GM23248 (cell line): Measurements from ENCODE around the gene ASIC4. TPM values are rescaled to one million over a fixed set of nuclear protein-coding genes. Genes with fewer than 3 reads are reported as not detected.

Source experiments
- DNase-seq: peaks from one replicate; pipeline ENCODE4 v3.0.0-alpha.2; 2015
- H2AFZ ChIP-seq: fragments of 200-600 bp; sonication (generic); 2 replicates; pipeline ENCODE4 v1.6.1; 2016; ENCODE audit warnings: antibody characterized with exemption
- H3F3A ChIP-seq: fragments of 200-600 bp; sonication (generic); 2 replicates; pipeline ENCODE4 v1.6.1; 2016; ENCODE audit warnings: mild to moderate bottlenecking, antibody characterized with exemption, mixed run types; ENCODE audit not compliant: insufficient read depth
- H3K27ac ChIP-seq: fragments of 200-600 bp; sonication (generic); 2 replicates; pipeline ENCODE4 v1.5.1; 2016; ENCODE audit warnings: mild to moderate bottlenecking
- H3K27me3 ChIP-seq: fragments of 200-600 bp; sonication (generic); replicated peaks from 2 replicates; pipeline ENCODE4 v1.6.1; 2016; ENCODE audit warnings: mild to moderate bottlenecking; ENCODE audit not compliant: insufficient read depth
- H3K36me3 ChIP-seq: fragments of 200-600 bp; sonication (generic); 2 replicates; pipeline ENCODE4 v1.6.1; 2016; ENCODE audit warnings: low read depth, mild to moderate bottlenecking
- H3K4me1 ChIP-seq: fragments of 200-600 bp; sonication (generic); 2 replicates; pipeline ENCODE4 v1.6.1; 2016; ENCODE audit warnings: mild to moderate bottlenecking; ENCODE audit not compliant: insufficient read depth
- H3K4me2 ChIP-seq: fragments of 200-600 bp; sonication (generic); one replicate; pipeline ENCODE4 v1.6.1; 2016; ENCODE audit warnings: mild to moderate bottlenecking; ENCODE audit not compliant: unreplicated experiment
- H3K4me3 ChIP-seq: fragments of 200-600 bp; sonication (generic); 2 replicates; pipeline ENCODE4 v1.5.1; 2016; ENCODE audit warnings: mild to moderate bottlenecking
- H3K79me2 ChIP-seq: fragments of 200-600 bp; sonication (generic); 2 replicates; pipeline ENCODE4 v1.6.1; 2016; ENCODE audit warnings: mild to moderate bottlenecking; ENCODE audit not compliant: insufficient read depth
- H3K9ac ChIP-seq: fragments of 200-600 bp; sonication (generic); 2 replicates; pipeline ENCODE4 v1.6.1; 2016; ENCODE audit warnings: mild to moderate bottlenecking
- H3K9me2 ChIP-seq: fragments of 200-600 bp; sonication (generic); 2 replicates; pipeline ENCODE4 v1.6.1; 2016; ENCODE audit warnings: mixed run types, mild to moderate bottlenecking, moderate library complexity; ENCODE audit not compliant: insufficient read depth
- H3K9me3 ChIP-seq: fragments of 200-600 bp; sonication (generic); one replicate; pipeline ENCODE4 v1.6.1; 2017; ENCODE audit warnings: low read depth
- H4K20me1 ChIP-seq: fragments of 200-600 bp; sonication (generic); 2 replicates; pipeline ENCODE4 v1.6.0; 2016; ENCODE audit not compliant: insufficient read depth
- EZH2 ChIP-seq: fragments of 200-600 bp; sonication (generic); IDR thresholded peaks from 2 replicates; pipeline ENCODE4 v1.6.1; 2018; ENCODE audit warnings: antibody characterized with exemption, mild to moderate bottlenecking; ENCODE audit not compliant: insufficient read depth, poor library complexity, severe bottlenecking
- EZH2phosphoT487 ChIP-seq: fragments of 200-600 bp; sonication (generic); IDR thresholded peaks from 2 replicates; pipeline ENCODE4 v1.6.1; 2018; ENCODE audit warnings: antibody characterized with exemption, moderate library complexity, mild to moderate bottlenecking, low read depth; ENCODE audit not compliant: insufficient read depth
- WGBS, 2 experiments: methylation state at CpG; one replicate each; pipeline ENCODE4 v1.1.6; 2015 to 2017; ENCODE audit warnings: low lambda C conversion rate in 2 of 2, low coverage in 1 of 2; ENCODE audit errors: missing lambda C conversion rate in 2 of 2; 5-methylcytosine and 5-hydroxymethylcytosine counted together
- in situ Hi-C: fragments of 300-500 bp; cut with MboI; formaldehyde crosslinking; loops from 2 replicates; pipeline ENCODE4 v1.15.0; 2020
- polyA plus RNA-seq: library from polyadenylated mRNA; unstranded; fragments of >200 nt; fragmentation: Nextera tagmentation; extraction: Ambion mirVana; gene quantifications from 2 replicates; pipeline ENCODE4 v1.2.1, GENCODE V29; 2016
- total RNA-seq: library from RNA; depleted of rRNA; stranded (reverse); fragments of >200 nt; shearing (Covaris generic); gene quantifications from 2 replicates; pipeline ENCODE4 v1.2.3, GENCODE V29; 2014

Gene ASIC4
- total and polyA plus RNA-seq, 2 experiments from 2014 or later, result 0.43 TPM; not detected in 1

DNA sequence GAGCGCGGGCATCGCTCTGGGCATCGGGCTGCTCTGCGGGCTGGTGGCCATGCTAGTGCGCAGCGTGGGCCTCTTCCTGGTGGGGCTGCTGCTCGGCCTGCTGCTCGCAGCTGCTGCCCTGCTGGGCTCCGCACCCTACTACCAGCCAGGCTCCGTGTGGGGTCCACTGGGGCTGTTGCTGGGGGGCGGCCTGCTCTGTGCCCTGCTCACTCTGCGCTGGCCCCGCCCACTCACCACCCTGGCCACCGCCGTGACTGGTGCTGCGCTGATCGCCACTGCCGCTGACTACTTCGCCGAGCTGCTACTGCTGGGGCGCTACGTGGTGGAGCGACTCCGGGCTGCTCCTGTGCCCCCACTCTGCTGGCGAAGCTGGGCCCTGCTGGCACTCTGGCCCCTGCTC is 33.3 kb downstream of the ASIC4 start:
- no peaks in the 10 kb centered on the region for H3K9me2 ChIP-seq
- no peaks in the 10 kb centered on the region for H4K20me1 ChIP-seq
- H3K36me3 ChIP-seq, result no peaks in the 10 kb centered on the region
- no peak overlapping the region for H2AFZ ChIP-seq
- DNase-seq, result no peak
- TF ChIP-seq EZH2 (no peak), EZH2phosphoT487 (no peak)
- H3K27me3 ChIP-seq, result no peaks in the 10 kb centered on the region
- H3K4me2 ChIP-seq, result no peak overlapping the region
- H3K4me1 ChIP-seq, result no peaks in the 10 kb centered on the region
- peaks cover 2% of the 10 kb centered on the region; the same call in 1 of the 2 replicates for H3F3A ChIP-seq
- WGBS, 2 experiments, result 94 to 95% methylated on average over 13 to 26 of the region's 26 CpGs
- no peaks in the 10 kb centered on the region for H3K9me3 ChIP-seq
- no peak overlapping the region for H3K9ac ChIP-seq
- in situ Hi-C loops, result no loop called here
- H3K27ac ChIP-seq, result no peak overlapping the region
- peaks cover 1% of the 10 kb centered on the region for H3K79me2 ChIP-seq
- no peak overlapping the region for H3K4me3 ChIP-seq

DNA sequence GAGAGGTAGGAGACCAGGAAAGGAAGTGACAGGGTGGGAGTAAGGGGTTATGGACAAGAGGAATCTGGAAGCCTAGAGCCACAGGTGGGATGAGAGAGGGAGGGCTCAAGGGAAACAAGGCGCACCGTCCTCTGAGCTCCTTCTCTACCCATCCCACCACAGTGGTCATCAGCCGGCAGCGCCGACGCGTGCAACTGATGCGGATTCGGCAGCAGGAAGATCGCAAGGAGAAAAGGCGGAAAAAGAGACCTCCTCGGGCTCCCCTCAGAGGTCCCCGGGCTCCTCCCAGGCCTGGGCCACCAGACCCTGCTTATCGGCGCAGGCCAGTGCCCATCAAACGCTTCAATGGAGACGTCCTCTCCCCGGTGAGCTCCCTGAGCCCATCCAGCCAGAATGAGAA is 34.7 kb downstream of the ASIC4 start:
- Histone ChIP-seq H3K9me2 (no peaks in the 10 kb centered on the region), H3K27me3 (no peaks in the 10 kb centered on the region), H4K20me1 (no peaks in the 10 kb centered on the region), H3K9me3 (no peaks in the 10 kb centered on the region), H3K4me2 (no peak overlapping the region), H3K9ac (no peak overlapping the region), H3K36me3 (no peaks in the 10 kb centered on the region), H3F3A (no peaks in the 10 kb centered on the region), H2AFZ (no peak overlapping the region), H3K4me3 (no peak overlapping the region), H3K4me1 (peaks cover 4% of the 10 kb centered on the region; the same call in 1 of the 2 replicates), H3K79me2 (no peaks in the 10 kb centered on the region), H3K27ac (no peak overlapping the region)
- TF ChIP-seq EZH2phosphoT487 (no peak), EZH2 (no peak)
- WGBS, 2 experiments, result 92% methylated on average over 18 of the region's 18 CpGs
- in situ Hi-C loops, result no loop called here
- DNase-seq, result no peak

GRCh38 chr2:219549619-219550018 is 35.3 kb downstream of the ASIC4 start:
- Histone ChIP-seq H3K4me3 (no peak overlapping the region), H3K79me2 (no peaks in the 10 kb centered on the region), H4K20me1 (no peaks in the 10 kb centered on the region), H3K36me3 (no peaks in the 10 kb centered on the region), H2AFZ (no peak overlapping the region), H3K4me2 (no peak overlapping the region), H3K9ac (no peak overlapping the region), H3K9me2 (no peaks in the 10 kb centered on the region), H3K9me3 (no peaks in the 10 kb centered on the region), H3K27ac (no peak overlapping the region), H3K27me3 (no peaks in the 10 kb centered on the region), H3K4me1 (peaks cover 4% of the 10 kb centered on the region; the same call in 1 of the 2 replicates), H3F3A (no peaks in the 10 kb centered on the region)
- no peak for DNase-seq
- 80 to 84% methylated on average over 9 of the region's 9 CpGs for WGBS, 2 experiments
- TF ChIP-seq EZH2, result no peak
- TF ChIP-seq EZH2phosphoT487, result no peak
- in situ Hi-C loops, result no loop called here

DNA sequence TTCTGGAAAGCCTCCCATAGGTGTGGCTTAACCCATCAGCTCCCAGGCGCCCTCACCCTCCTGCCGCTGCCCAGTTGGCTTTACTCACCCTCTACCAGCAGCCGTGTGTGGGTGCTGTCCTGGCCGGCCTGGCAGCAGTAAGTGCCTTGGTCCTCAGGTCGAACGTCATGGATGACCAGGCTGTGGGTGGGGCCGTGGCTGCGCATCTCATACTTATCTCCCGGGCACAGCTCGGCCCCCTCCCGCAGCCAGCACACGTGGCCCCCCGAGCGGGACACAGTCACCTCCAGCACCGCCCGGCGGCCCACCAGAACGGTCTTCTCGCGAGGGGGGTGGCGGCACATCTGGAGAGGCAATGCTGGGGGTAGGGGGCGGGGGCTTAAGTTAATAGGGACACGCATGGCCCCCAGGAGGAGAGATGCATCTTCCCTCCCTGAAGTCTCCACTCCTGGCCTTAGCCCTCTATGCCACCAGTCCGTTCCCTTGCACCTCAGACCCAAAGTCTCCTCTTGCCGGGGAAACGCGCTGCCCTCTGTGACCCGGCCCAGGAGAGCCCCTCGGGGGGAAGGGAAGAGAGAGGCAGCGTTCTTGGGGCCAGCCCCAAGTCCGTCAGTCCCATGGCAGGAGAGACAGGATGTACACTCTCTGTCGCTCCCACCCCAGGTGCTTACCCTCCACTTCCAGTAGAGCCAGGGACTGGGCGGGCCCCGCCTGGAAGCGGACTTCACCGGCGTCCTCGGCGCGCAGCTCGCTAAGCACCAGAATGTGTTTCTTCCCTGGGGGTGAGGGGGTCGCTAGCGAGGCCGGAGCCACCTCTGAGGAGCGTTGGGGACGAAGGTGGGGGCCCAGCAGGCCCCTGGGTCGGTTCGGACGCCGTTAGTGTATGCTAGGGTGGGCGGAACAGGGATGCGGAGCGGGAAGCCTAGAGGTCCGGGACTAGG is 37.4 kb downstream of the ASIC4 start:
- in situ Hi-C loops, result no loop called here
- Histone ChIP-seq H3K79me2 (no peaks in the 10 kb centered on the region), H3F3A (no peaks in the 10 kb centered on the region), H3K9me3 (no peaks in the 10 kb centered on the region), H3K4me3 (peak overlapping the region; percentile 76), H3K9me2 (no peaks in the 10 kb centered on the region), H4K20me1 (no peaks in the 10 kb centered on the region), H3K27ac (no peak overlapping the region), H3K27me3 (no peaks in the 10 kb centered on the region), H3K4me2 (peak overlapping the region; percentile 87), H2AFZ (peak overlapping the region; percentile 83), H3K9ac (no peak overlapping the region), H3K36me3 (no peaks in the 10 kb centered on the region), H3K4me1 (peaks cover 4% of the 10 kb centered on the region; the same call in 1 of the 2 replicates)
- TF ChIP-seq EZH2, result no peak
- no peak for TF ChIP-seq EZH2phosphoT487
- peak; percentile 79 for DNase-seq
- WGBS, 2 experiments, result 7 to 11% methylated on average over 46 to 49 of the region's 54 CpGs
